Activated T-helper 2 cell treated with anti-CD3 and anti-CD28 coated beads, Interferon-gamma antibody, Interleukin-2, Interleukin-4, amounts not matched to agents 10 μg/mL and 5 μg/mL and 100 μg/mL, durations not matched to agents 14 hours and 24 hours and 36 hours (primary cell): ENCODE data around the gene ALDH1A1. TPM values are rescaled to one million over a fixed set of nuclear protein-coding genes. Genes with fewer than 3 reads are reported as not detected.

Experiments
- DNase-seq: peaks from one replicate; pipeline ENCODE4 v3.0.0; 2021; ENCODE audit warnings: low spot score
- H3K27ac Mint-ChIP-seq: one replicate; pipeline ENCODE4 v1.8.0; 2021; ENCODE audit warnings: mixed read lengths
- H3K27me3 Mint-ChIP-seq: one replicate; pipeline ENCODE4 v1.8.0; 2021; ENCODE audit warnings: low read depth, mixed read lengths
- H3K36me3 Mint-ChIP-seq: one replicate; pipeline ENCODE4 v1.8.0; 2021; ENCODE audit warnings: low read depth, mixed read lengths
- H3K4me1 Mint-ChIP-seq: one replicate; pipeline ENCODE4 v1.8.0; 2021; ENCODE audit warnings: low read depth, mixed read lengths
- H3K4me3 Mint-ChIP-seq: one replicate; pipeline ENCODE4 v1.8.0; 2021; ENCODE audit warnings: low read depth, mild to moderate bottlenecking, moderate library complexity, mixed read lengths
- H3K9me3 Mint-ChIP-seq: one replicate; pipeline ENCODE4 v1.8.0; 2021; ENCODE audit warnings: mixed read lengths
- intact Hi-C: fragments of 100-400 bp; cut with micrococcal nuclease; formaldehyde crosslinking; loops from one replicate; pipeline ENCODE4 v1.15.1; 2023
- total RNA-seq: library from RNA; stranded (reverse); gene quantifications from 2 replicates; pipeline ENCODE4 v1.2.3, GENCODE V29; 2022

ALDH1A1 gene
- total RNA-seq, 1 donor from 2014 or later = not detected

- Mint-ChIP-seq H3K27me3 (no peaks in the 10 kb centered on the region), H3K36me3 (no peaks in the 10 kb centered on the region), H3K9me3 (no peaks in the 10 kb centered on the region), H3K4me3 (no peak overlapping the region), H3K4me1 (no peaks in the 10 kb centered on the region), H3K27ac (no peak overlapping the region)
- DNase-seq = no peak
- intact Hi-C loops = no loop called here
These were observed 48.4 kb downstream of the ALDH1A1 start for GRCh38 chr9:72904267-72905093.

- H3K4me1 Mint-ChIP-seq = no peaks in the 10 kb centered on the region
- H3K36me3 Mint-ChIP-seq = no peaks in the 10 kb centered on the region
- no peak for DNase-seq
- no peak overlapping the region for H3K4me3 Mint-ChIP-seq
- H3K27me3 Mint-ChIP-seq = no peaks in the 10 kb centered on the region
- H3K9me3 Mint-ChIP-seq = no peaks in the 10 kb centered on the region
- H3K27ac Mint-ChIP-seq = no peak overlapping the region
- intact Hi-C loops = no loop called here
These were observed 49.8 kb downstream of the ALDH1A1 start for GRCh38 chr9:72903103-72903502.

GRCh38 chr9:72902268-72902667 lies 50.6 kb downstream of the ALDH1A1 start:
- no peaks in the 10 kb centered on the region for H3K27me3 Mint-ChIP-seq
- H3K27ac Mint-ChIP-seq = no peak overlapping the region
- no peaks in the 10 kb centered on the region for H3K4me1 Mint-ChIP-seq
- H3K4me3 Mint-ChIP-seq = no peak overlapping the region
- intact Hi-C loops = no loop called here
- no peaks in the 10 kb centered on the region for H3K36me3 Mint-ChIP-seq
- DNase-seq = no peak
- H3K9me3 Mint-ChIP-seq = no peaks in the 10 kb centered on the region

- no peak for DNase-seq
- Mint-ChIP-seq H3K4me1 (no peaks in the 10 kb centered on the region), H3K27me3 (no peaks in the 10 kb centered on the region), H3K9me3 (no peaks in the 10 kb centered on the region), H3K36me3 (no peaks in the 10 kb centered on the region), H3K27ac (no peak overlapping the region), H3K4me3 (no peak overlapping the region)
- intact Hi-C loops = loop anchor here (10.0 kb wide), 1 partner anchor 65 kb away; no protein-coding TSS in a partner anchor
These were observed 52.9 kb downstream of the ALDH1A1 start for GRCh38 chr9:72899734-72900477.

GRCh38 chr9:72898784-72899733 lies 53.8 kb downstream of the ALDH1A1 start:
- intact Hi-C loops = loop anchor here (10.0 kb wide), 1 partner anchor 64 kb away; no protein-coding TSS in a partner anchor
- Mint-ChIP-seq H3K9me3 (no peaks in the 10 kb centered on the region), H3K4me3 (no peak overlapping the region), H3K36me3 (no peaks in the 10 kb centered on the region), H3K27ac (no peak overlapping the region), H3K27me3 (no peaks in the 10 kb centered on the region), H3K4me1 (no peaks in the 10 kb centered on the region)
- no peak for DNase-seq

GRCh38 chr9:72898360-72898759 lies 54.5 kb downstream of the ALDH1A1 start:
- H3K36me3 Mint-ChIP-seq = no peaks in the 10 kb centered on the region
- H3K4me3 Mint-ChIP-seq = no peak overlapping the region
- no peak for DNase-seq
- H3K27ac Mint-ChIP-seq = no peak overlapping the region
- intact Hi-C loops = loop anchor here (10.0 kb wide), 1 partner anchor 64 kb away; no protein-coding TSS in a partner anchor
- no peaks in the 10 kb centered on the region for H3K27me3 Mint-ChIP-seq
- H3K4me1 Mint-ChIP-seq = no peaks in the 10 kb centered on the region
- no peaks in the 10 kb centered on the region for H3K9me3 Mint-ChIP-seq

GRCh38 chr9:72897069-72897649 lies 55.7 kb downstream of the ALDH1A1 start:
- intact Hi-C loops = loop anchor here (10.0 kb wide), 1 partner anchor 62 kb away; no protein-coding TSS in a partner anchor
- Mint-ChIP-seq H3K27ac (no peak overlapping the region), H3K36me3 (no peaks in the 10 kb centered on the region), H3K4me1 (no peaks in the 10 kb centered on the region), H3K4me3 (no peak overlapping the region), H3K9me3 (no peaks in the 10 kb centered on the region), H3K27me3 (no peaks in the 10 kb centered on the region)
- no peak for DNase-seq

- H3K27ac Mint-ChIP-seq = no peak overlapping the region
- no peaks in the 10 kb centered on the region for H3K4me1 Mint-ChIP-seq
- H3K4me3 Mint-ChIP-seq = no peak overlapping the region
- H3K36me3 Mint-ChIP-seq = no peaks in the 10 kb centered on the region
- no peak for DNase-seq
- H3K9me3 Mint-ChIP-seq = no peaks in the 10 kb centered on the region
- no peaks in the 10 kb centered on the region for H3K27me3 Mint-ChIP-seq
- intact Hi-C loops = loop anchor here (10.0 kb wide), 1 partner anchor 62 kb away; no protein-coding TSS in a partner anchor
These were observed 56.4 kb downstream of the ALDH1A1 start for GRCh38 chr9:72896439-72896838.

- H3K27ac Mint-ChIP-seq = no peak overlapping the region
- H3K36me3 Mint-ChIP-seq = no peaks in the 10 kb centered on the region
- no peak for DNase-seq
- intact Hi-C loops = loop anchor here (10.0 kb wide), 1 partner anchor 60 kb away; no protein-coding TSS in a partner anchor
- no peaks in the 10 kb centered on the region for H3K4me1 Mint-ChIP-seq
- no peak overlapping the region for H3K4me3 Mint-ChIP-seq
- H3K27me3 Mint-ChIP-seq = no peaks in the 10 kb centered on the region
- H3K9me3 Mint-ChIP-seq = no peaks in the 10 kb centered on the region
These were observed 57.7 kb downstream of the ALDH1A1 start for GRCh38 chr9:72895122-72895521.

- Mint-ChIP-seq H3K4me1 (no peaks in the 10 kb centered on the region), H3K36me3 (no peaks in the 10 kb centered on the region), H3K27ac (no peak overlapping the region), H3K4me3 (no peak overlapping the region), H3K27me3 (no peaks in the 10 kb centered on the region), H3K9me3 (no peaks in the 10 kb centered on the region)
- no peak for DNase-seq
- intact Hi-C loops = loop anchor here (10.0 kb wide), 1 partner anchor 60 kb away; no protein-coding TSS in a partner anchor
These were observed 58.5 kb downstream of the ALDH1A1 start for GRCh38 chr9:72894342-72894741.

GRCh38 chr9:72893437-72893836 lies 59.4 kb downstream of the ALDH1A1 start:
- intact Hi-C loops = loop anchor here (10.0 kb wide), 1 partner anchor 59 kb away; no protein-coding TSS in a partner anchor
- Mint-ChIP-seq H3K27me3 (no peaks in the 10 kb centered on the region), H3K36me3 (no peaks in the 10 kb centered on the region), H3K9me3 (no peaks in the 10 kb centered on the region), H3K27ac (no peak overlapping the region), H3K4me1 (no peaks in the 10 kb centered on the region), H3K4me3 (no peak overlapping the region)
- DNase-seq = no peak

- H3K4me3 Mint-ChIP-seq = no peak overlapping the region
- DNase-seq = no peak
- H3K9me3 Mint-ChIP-seq = no peaks in the 10 kb centered on the region
- H3K27me3 Mint-ChIP-seq = no peaks in the 10 kb centered on the region
- no peak overlapping the region for H3K27ac Mint-ChIP-seq
- H3K4me1 Mint-ChIP-seq = no peaks in the 10 kb centered on the region
- H3K36me3 Mint-ChIP-seq = no peaks in the 10 kb centered on the region
- intact Hi-C loops = loop anchor here (10.0 kb wide), 1 partner anchor 56 kb away; no protein-coding TSS in a partner anchor
These were observed 61.8 kb downstream of the ALDH1A1 start for GRCh38 chr9:72891043-72891442.
